GM23338 (cell line): ENCODE results near the gene PHAF1. TPM values are rescaled to one million over a fixed set of nuclear protein-coding genes. Genes with fewer than 3 reads are reported as not detected.

Experiments used
- ATAC-seq: fragments of 200-7000 bp; cut with Tn5 transposase; 3 replicates; pipeline ENCODE4 v1.9.1; 2020
- DNase-seq: peaks from one replicate; pipeline ENCODE4 v3.0.0-alpha.2; 2015; ENCODE audit warnings: low spot score
- H2AFZ ChIP-seq: fragments of 200-600 bp; sonication (generic); 2 replicates; pipeline ENCODE4 v1.8.0; 2016; ENCODE audit warnings: antibody characterized with exemption, mild to moderate bottlenecking, moderate library complexity
- H3F3A ChIP-seq: fragments of 200-600 bp; sonication (generic); replicated peaks from 2 replicates; pipeline ENCODE4 v1.8.0; 2017; ENCODE audit warnings: antibody characterized with exemption, mixed run types, low read depth
- H3K27ac ChIP-seq: fragments of 200-600 bp; sonication (generic); 2 replicates; pipeline ENCODE4 v1.6.1; 2016; ENCODE audit warnings: low read depth
- H3K27me3 ChIP-seq: fragments of 200-600 bp; sonication (generic); 2 replicates; pipeline ENCODE4 v1.8.0; 2016; ENCODE audit warnings: mild to moderate bottlenecking, mixed run types, moderate library complexity; ENCODE audit not compliant: insufficient read depth
- H3K36me3 ChIP-seq: fragments of 200-600 bp; sonication (generic); 2 replicates; pipeline ENCODE4 v1.8.0; 2016; ENCODE audit warnings: mild to moderate bottlenecking; ENCODE audit not compliant: insufficient read depth
- H3K4me1 ChIP-seq: fragments of 200-600 bp; sonication (generic); 2 replicates; pipeline ENCODE4 v1.8.0; 2016; ENCODE audit warnings: mild to moderate bottlenecking, moderate library complexity; ENCODE audit not compliant: insufficient read depth
- H3K4me2 ChIP-seq: fragments of 200-600 bp; sonication (generic); 2 replicates; pipeline ENCODE4 v1.7.1; 2017; ENCODE audit warnings: mixed run types
- H3K4me3 ChIP-seq: fragments of 200-600 bp; sonication (generic); 2 replicates; pipeline ENCODE4 v1.6.1; 2016; ENCODE audit warnings: mixed run types
- H3K79me2 ChIP-seq: fragments of 200-600 bp; sonication (generic); replicated peaks from 2 replicates; pipeline ENCODE4 v1.8.0; 2017; ENCODE audit warnings: mild to moderate bottlenecking; ENCODE audit not compliant: insufficient read depth
- H3K9me2 ChIP-seq: fragments of 200-600 bp; sonication (generic); 2 replicates; pipeline ENCODE4 v1.8.0; 2017; ENCODE audit not compliant: insufficient read depth
- H4K20me1 ChIP-seq: fragments of 200-600 bp; sonication (generic); replicated peaks from 2 replicates; pipeline ENCODE4 v1.8.0; 2017; ENCODE audit warnings: mild to moderate bottlenecking; ENCODE audit not compliant: insufficient read depth
- H3K27ac Mint-ChIP-seq: 2 replicates; pipeline ENCODE4 v1.8.0; 2020; ENCODE audit warnings: inconsistent platforms, mild to moderate bottlenecking, moderate library complexity, mixed read lengths
- H3K27me3 Mint-ChIP-seq: 3 replicates; pipeline ENCODE4 v1.8.0; 2022; ENCODE audit warnings: low read depth, mild to moderate bottlenecking, moderate library complexity, mixed read lengths, inconsistent platforms; ENCODE audit not compliant: insufficient read depth, poor library complexity
- H3K36me3 Mint-ChIP-seq: 3 replicates; pipeline ENCODE4 v1.8.0; 2021; ENCODE audit warnings: low read depth, mild to moderate bottlenecking, inconsistent platforms, moderate library complexity, mixed read lengths
- H3K4me1 Mint-ChIP-seq: 3 replicates; pipeline ENCODE4 v1.8.0; 2020; ENCODE audit warnings: mild to moderate bottlenecking, inconsistent platforms, mixed read lengths
- H3K4me3 Mint-ChIP-seq: 3 replicates; pipeline ENCODE4 v1.8.0; 2021; ENCODE audit warnings: moderate library complexity, mild to moderate bottlenecking, inconsistent platforms, mixed read lengths
- H3K9me3 Mint-ChIP-seq: 3 replicates; pipeline ENCODE4 v1.8.0; 2020; ENCODE audit warnings: moderate library complexity, mild to moderate bottlenecking, inconsistent platforms, mixed read lengths
- CREB1 ChIP-seq: fragments of 250-450 bp; sonication (Bioruptor Pico); IDR thresholded peaks from 2 replicates; pipeline ENCODE4 v1.5.0; 2020; ENCODE audit warnings: low read depth, mild to moderate bottlenecking, moderate library complexity
- EZH2 ChIP-seq: fragments of 200-600 bp; sonication (generic); IDR thresholded peaks from one replicate; pipeline ENCODE4 v1.8.0; 2017; ENCODE audit warnings: antibody characterized with exemption, mild to moderate bottlenecking, low read depth; ENCODE audit not compliant: unreplicated experiment
- NANOG ChIP-seq: IDR thresholded peaks from 2 replicates; pipeline ENCODE4 v1.6.1; 2016; ENCODE audit warnings: antibody characterized with exemption, borderline replicate concordance
- REST ChIP-seq: IDR thresholded peaks from one replicate; pipeline ENCODE4 v1.6.1; 2018; ENCODE audit warnings: antibody characterized with exemption; ENCODE audit not compliant: unreplicated experiment
- ZNF331 ChIP-seq: fragments of 250-450 bp; sonication (Bioruptor Pico); IDR thresholded peaks from 2 replicates; pipeline ENCODE4 v1.5.0; 2020; ENCODE audit warnings: low read depth, mild to moderate bottlenecking, moderate library complexity
- polyA plus RNA-seq: library from polyadenylated mRNA; unstranded; fragments of >200 nt; fragmentation: Nextera tagmentation; extraction: Ambion mirVana; gene quantifications from 2 replicates; pipeline ENCODE4 v1.2.1, GENCODE V29; 2016
- total RNA-seq: library from RNA; depleted of rRNA; stranded (reverse); fragments of >200 nt; shearing (Covaris generic); gene quantifications from 2 replicates; pipeline ENCODE4 v1.2.3, GENCODE V29; 2014
- TF ChIP-seq, protein P1 (sequence below): fragments of 250-450 bp; sonication (Bioruptor Pico); IDR thresholded peaks from 2 replicates; pipeline ENCODE4 v1.5.0; 2020; ENCODE audit warnings: mild to moderate bottlenecking, moderate library complexity

The PHAF1 gene
- total and polyA plus RNA-seq, 2 experiments from 2014 or later, result 14.7 to 35.9 TPM

- H3K27ac Mint-ChIP-seq, result no peak overlapping the region
- peaks cover 3% of the 10 kb centered on the region; the same call in 2 of the 3 replicates for H3K36me3 Mint-ChIP-seq
- Histone ChIP-seq H4K20me1 (peaks cover 11% of the 10 kb centered on the region), H3F3A (peaks cover 23% of the 10 kb centered on the region; the same call in 1 of the 2 replicates), H3K79me2 (no peaks in the 10 kb centered on the region), H3K27me3 (peaks cover 78% of the 10 kb centered on the region), H2AFZ (peak overlapping the region; percentile 81; the same call in 1 of the 2 replicates), H3K27ac (no peak overlapping the region), H3K9me2 (no peaks in the 10 kb centered on the region), H3K36me3 (no peaks in the 10 kb centered on the region), H3K4me3 (peak overlapping the region; percentile 63), H3K4me2 (peak overlapping the region; percentile 88), H3K4me1 (peaks cover 33% of the 10 kb centered on the region)
- DNase-seq (no peak), ATAC-seq (no peak; the same call in 2 of the 3 replicates)
- peak overlapping the region; percentile 76; the same call in 2 of the 3 replicates for H3K4me3 Mint-ChIP-seq
- peaks cover 34% of the 10 kb centered on the region for H3K4me1 Mint-ChIP-seq
- H3K9me3 Mint-ChIP-seq, result no peaks in the 10 kb centered on the region; the same call in 1 of the 3 replicates
- H3K27me3 Mint-ChIP-seq, result peaks cover 82% of the 10 kb centered on the region
- TF ChIP-seq EZH2 (peak; percentile 64), ZNF331 (CRISPR knock-in tag) (no peak)
These were observed 65.0 kb downstream of the PHAF1 start for GRCh38 chr16:67174706-67175231.

DNA sequence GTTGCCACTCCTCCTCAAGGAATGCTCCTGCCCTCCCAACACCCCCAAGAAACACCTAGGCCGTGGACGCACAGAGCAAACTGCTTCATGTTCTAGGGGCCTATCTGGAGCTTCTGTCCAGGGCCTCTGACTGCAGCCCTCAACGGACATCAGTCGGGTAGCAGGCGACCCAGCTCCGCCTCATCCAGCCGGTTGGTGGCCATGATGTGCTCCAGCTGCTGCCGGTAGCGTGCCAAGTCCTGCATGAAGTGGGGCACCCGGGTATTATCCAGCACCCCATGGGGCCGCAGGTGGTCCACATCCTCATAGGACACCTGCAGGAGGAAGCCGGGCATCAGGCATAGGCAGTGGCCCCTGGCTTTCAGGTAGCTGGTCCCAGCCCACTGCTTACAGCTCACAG lies 66.9 kb downstream of the PHAF1 start:
- no peaks in the 10 kb centered on the region; the same call in 1 of the 3 replicates for H3K9me3 Mint-ChIP-seq
- peaks cover 24% of the 10 kb centered on the region for H3K4me1 Mint-ChIP-seq
- Histone ChIP-seq H3K27me3 (peaks cover 62% of the 10 kb centered on the region), H3K27ac (no peak overlapping the region), H3K9me2 (no peaks in the 10 kb centered on the region), H3K4me2 (no peak overlapping the region), H3F3A (peaks cover 16% of the 10 kb centered on the region; the same call in 1 of the 2 replicates), H4K20me1 (peaks cover 11% of the 10 kb centered on the region), H3K4me3 (no peak overlapping the region), H2AFZ (no peak overlapping the region), H3K36me3 (no peaks in the 10 kb centered on the region), H3K4me1 (peaks cover 25% of the 10 kb centered on the region; the same call in 1 of the 2 replicates), H3K79me2 (no peaks in the 10 kb centered on the region)
- TF ChIP-seq, protein P1, sequence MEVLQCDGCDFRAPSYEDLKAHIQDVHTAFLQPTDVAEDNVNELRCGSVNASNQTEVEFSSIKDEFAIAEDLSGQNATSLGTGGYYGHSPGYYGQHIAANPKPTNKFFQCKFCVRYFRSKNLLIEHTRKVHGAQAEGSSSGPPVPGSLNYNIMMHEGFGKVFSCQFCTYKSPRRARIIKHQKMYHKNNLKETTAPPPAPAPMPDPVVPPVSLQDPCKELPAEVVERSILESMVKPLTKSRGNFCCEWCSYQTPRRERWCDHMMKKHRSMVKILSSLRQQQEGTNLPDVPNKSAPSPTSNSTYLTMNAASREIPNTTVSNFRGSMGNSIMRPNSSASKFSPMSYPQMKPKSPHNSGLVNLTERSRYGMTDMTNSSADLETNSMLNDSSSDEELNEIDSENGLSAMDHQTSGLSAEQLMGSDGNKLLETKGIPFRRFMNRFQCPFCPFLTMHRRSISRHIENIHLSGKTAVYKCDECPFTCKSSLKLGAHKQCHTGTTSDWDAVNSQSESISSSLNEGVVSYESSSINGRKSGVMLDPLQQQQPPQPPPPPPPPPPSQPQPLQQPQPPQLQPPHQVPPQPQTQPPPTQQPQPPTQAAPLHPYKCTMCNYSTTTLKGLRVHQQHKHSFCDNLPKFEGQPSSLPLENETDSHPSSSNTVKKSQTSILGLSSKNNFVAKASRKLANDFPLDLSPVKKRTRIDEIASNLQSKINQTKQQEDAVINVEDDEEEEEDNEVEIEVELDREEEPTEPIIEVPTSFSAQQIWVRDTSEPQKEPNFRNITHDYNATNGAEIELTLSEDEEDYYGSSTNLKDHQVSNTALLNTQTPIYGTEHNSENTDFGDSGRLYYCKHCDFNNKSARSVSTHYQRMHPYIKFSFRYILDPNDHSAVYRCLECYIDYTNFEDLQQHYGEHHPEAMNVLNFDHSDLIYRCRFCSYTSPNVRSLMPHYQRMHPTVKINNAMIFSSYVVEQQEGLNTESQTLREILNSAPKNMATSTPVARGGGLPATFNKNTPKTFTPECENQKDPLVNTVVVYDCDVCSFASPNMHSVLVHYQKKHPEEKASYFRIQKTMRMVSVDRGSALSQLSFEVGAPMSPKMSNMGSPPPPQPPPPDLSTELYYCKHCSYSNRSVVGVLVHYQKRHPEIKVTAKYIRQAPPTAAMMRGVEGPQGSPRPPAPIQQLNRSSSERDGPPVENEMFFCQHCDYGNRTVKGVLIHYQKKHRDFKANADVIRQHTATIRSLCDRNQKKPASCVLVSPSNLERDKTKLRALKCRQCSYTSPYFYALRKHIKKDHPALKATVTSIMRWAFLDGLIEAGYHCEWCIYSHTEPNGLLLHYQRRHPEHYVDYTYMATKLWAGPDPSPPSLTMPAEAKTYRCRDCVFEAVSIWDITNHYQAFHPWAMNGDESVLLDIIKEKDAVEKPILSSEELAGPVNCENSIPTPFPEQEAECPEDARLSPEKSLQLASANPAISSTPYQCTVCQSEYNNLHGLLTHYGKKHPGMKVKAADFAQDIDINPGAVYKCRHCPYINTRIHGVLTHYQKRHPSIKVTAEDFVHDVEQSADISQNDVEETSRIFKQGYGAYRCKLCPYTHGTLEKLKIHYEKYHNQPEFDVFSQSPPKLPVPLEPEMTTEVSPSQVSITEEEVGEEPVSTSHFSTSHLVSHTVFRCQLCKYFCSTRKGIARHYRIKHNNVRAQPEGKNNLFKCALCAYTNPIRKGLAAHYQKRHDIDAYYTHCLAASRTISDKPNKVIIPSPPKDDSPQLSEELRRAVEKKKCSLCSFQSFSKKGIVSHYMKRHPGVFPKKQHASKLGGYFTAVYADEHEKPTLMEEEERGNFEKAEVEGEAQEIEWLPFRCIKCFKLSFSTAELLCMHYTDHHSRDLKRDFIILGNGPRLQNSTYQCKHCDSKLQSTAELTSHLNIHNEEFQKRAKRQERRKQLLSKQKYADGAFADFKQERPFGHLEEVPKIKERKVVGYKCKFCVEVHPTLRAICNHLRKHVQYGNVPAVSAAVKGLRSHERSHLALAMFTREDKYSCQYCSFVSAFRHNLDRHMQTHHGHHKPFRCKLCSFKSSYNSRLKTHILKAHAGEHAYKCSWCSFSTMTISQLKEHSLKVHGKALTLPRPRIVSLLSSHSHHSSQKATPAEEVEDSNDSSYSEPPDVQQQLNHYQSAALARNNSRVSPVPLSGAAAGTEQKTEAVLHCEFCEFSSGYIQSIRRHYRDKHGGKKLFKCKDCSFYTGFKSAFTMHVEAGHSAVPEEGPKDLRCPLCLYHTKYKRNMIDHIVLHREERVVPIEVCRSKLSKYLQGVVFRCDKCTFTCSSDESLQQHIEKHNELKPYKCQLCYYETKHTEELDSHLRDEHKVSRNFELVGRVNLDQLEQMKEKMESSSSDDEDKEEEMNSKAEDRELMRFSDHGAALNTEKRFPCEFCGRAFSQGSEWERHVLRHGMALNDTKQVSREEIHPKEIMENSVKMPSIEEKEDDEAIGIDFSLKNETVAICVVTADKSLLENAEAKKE, result no peak
- no peak for TF ChIP-seq REST
- TF ChIP-seq EZH2, result no peak
- TF ChIP-seq NANOG, result no peak
- no peak for TF ChIP-seq CREB1 (CRISPR knock-in tag)
- no peak overlapping the region; the same call in 2 of the 3 replicates for H3K4me3 Mint-ChIP-seq
- no peak for DNase-seq
- no peak overlapping the region for H3K27ac Mint-ChIP-seq
- peaks cover 67% of the 10 kb centered on the region for H3K27me3 Mint-ChIP-seq
- ATAC-seq, result no peak
- H3K36me3 Mint-ChIP-seq, result peaks cover 3% of the 10 kb centered on the region; the same call in 2 of the 3 replicates
